ENCODE measurements around the gene FAM210B.
"Not testable (repeated sequence)": the region's sequence is repeated elsewhere in the genome, so short reads cannot be mapped to it uniquely, and the experiment has no call there.

FAM210B gene

DNA sequence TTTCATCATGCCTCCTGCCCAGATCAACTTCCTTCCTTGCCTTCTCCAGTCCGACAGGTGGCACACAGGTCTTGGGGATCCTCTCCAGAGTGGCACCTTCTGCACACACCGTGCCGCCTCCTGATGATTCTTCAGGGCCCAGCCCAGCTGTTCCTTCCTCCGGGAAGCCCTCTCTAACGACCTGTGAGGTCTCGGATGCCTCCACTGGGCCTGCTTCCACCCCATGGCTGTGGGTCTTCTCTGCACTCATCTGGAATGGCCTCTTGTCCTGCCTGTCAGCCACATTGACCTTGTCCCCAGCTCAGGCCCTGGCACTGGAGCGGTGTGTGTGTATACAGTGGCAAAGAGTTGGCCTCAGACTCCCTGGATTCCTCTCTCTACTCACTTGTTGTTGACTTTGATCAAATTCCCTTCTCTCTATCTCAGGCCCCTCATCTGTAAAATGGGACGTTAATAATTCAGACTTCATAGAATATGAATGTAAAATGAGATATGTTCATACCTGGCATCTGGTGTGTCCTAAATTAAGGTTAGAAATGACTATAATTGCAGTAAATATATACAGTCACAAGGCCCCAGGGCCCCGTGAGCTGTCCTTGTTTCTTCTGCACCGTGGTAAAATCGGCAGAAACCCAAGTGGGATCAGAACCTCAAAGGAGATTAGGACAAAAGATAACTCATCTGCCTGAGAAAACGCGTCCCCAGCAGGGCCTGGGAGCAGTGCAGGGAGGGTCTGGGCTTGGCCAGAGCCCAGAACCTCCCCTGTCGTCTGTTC lies 1.5 kb downstream of the FAM210B start:
- DNase-seq (ENCODE audit: low read depth in 3 of 3, low spot score in 1 of 3): no peak

DNA sequence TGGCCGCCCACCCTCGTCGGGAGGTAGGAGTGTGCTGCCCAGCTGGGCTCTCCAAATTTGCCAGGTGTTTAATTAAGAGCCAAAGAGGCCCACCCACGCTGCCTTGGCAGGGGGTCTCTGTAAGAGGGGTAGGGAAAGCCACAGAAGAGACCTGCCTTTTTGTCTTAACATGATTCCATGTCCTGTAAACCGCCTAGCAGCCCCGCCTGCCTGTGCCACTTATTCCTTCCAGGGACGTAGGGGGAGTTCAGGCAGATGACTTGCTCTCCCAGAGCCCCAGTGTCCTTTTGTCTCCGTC lies 2.1 kb downstream of the FAM210B start:
- no peak for DNase-seq (ENCODE audit: low read depth in 3 of 3, low spot score in 1 of 3)

DNA sequence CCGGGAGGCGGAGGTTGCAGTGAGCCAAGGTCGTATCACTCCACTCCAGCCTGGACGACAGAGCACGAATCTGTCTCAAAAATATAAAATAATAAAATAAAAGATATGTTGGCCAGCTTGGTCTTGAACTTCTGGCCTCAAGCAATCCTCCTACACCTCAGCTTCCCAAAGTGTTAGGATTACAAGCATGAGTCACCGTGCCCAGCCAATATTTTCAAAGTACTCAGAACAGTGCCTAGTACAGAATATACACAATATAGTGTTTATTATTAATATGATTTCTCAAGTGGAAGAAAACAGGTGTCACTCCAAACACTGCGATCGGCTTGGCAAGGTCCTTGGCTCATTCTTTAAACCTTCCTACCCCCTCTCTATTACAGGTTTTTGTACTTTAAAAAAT lies 3.1 kb downstream of the FAM210B start:
- no peak for DNase-seq (ENCODE audit: low read depth in 3 of 3, low spot score in 1 of 3)

DNA sequence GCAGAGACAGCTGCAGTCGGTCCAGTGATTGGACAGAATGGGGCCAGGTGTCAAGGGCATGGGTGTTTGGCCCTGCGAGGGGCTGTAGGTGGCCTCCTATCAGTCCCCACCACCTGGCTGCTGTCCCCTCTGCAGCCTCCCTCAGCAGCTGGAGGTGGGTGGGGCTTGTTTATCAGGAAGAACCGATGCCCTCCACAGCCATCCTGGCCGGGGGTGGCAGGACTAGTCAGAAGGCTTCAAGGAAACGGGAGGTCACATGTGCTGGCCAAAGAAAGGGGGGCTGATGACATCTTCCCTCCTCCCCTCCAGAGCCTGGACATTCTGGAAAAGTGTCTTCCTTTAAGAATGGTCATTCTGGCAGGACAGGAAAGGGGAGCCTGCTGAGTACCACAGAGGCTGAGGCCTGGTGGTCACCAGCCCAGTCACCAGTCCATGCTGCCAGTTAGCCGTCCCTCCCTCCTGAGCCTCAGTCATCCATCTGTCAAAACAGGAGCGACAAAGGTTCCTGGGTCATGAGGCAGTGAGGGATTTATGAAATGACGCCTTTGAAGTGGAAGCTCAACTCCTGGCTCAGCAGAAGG lies 4.1 kb downstream of the FAM210B start:
- DNase-seq (ENCODE audit: low read depth in 3 of 3, low spot score in 1 of 3): no peak

DNA sequence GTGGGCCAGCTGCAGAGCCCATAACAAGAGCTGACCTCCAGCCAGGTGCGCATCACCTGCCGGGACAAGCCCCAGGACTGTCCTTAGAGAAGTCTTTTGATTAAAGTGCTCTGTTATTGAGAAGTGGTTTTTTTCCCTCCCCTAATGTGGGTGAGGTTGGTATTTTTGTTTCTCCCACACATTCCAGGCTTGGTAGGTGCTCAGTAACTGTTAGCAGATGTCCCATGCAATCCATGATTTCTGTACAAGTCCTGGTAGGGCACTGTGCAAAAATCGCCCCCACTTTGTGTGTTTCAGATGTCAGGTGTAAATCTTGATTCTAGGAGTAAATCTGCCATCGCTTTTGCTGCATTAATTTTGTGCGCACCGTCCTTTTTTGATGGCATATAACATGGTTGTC lies 4.7 kb downstream of the FAM210B start:
- no peak for DNase-seq (ENCODE audit: low read depth in 3 of 3, low spot score in 1 of 3)

DNA sequence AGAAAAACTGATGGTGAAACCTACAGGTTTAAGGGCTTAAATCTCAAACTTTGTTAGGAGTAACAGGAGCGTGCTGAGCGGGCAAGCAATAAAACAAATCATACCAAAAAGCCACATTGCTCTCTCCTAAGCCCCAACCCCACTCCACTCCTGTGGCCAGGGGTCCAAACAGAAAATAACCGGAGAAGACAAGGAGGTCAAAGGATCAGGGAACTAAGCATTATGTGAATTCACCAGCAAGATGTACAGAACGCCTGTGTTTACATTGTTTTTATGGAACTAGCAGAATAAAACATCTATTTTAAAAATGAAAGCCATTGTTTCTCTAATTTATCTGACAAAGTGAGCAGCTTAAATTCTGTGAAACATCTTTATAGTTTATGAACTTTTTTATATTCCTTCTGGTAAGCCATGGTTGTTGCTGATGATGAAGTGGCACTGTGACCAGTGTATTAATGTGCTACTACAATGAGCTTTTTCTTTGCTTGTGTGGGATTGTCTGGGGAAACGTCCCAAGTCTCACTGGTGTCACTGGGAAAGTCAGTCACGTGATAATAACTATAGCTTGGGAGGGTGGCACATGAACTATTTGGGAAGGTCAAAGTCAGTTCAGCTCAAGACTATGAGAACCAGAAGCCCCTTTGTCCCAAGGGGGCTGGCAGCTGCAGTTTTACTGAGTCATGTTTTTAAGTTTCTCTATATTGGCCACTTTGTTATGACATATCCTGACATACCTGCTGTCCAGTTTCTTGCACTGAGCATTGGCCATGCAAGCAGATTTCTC lies 9.8 kb downstream of the FAM210B start:
- DNase-seq (ENCODE audit: low read depth in 3 of 3, low spot score in 1 of 3): no peak

DNA sequence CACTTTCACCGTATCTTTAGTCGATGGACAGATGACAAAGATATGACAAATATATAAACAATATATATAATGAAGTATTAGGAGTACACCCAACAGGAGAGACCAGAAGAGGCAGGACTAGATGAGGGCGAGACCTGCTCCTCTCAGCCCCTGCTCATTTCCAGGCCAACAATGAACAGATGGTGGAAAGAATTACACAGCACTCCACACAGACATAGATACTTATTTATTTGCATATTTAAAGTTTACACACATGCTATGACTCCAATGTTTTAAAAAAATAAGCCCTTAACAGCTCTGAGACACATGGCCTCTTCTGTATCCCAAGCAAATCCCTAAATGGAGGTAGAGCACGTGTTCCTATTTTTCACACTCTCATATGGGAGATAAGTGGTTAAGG lies 10.4 kb downstream of the FAM210B start:
- no peak for DNase-seq (ENCODE audit: low read depth in 3 of 3, low spot score in 1 of 3)

DNA sequence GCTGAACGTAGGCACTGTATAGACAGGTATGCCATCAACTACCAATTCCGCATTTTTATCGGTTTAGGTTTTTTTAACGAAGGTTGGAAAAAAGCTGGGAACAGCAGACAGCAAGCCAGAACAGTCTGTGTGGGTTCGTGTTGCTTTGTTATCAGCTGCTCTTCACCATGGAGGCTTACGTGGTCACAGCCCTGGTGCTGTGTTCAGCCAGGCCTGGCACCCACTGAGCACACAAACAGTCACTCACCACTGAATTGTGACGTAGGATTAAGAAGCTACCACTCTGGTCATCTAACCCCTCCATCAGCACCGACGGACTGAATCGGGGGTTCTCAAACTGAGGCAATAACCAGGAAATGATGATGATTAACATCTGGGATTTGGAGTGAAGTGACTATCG lies 13.2 kb downstream of the FAM210B start:
- no peak for DNase-seq (ENCODE audit: low read depth in 3 of 3, low spot score in 1 of 3)

DNA sequence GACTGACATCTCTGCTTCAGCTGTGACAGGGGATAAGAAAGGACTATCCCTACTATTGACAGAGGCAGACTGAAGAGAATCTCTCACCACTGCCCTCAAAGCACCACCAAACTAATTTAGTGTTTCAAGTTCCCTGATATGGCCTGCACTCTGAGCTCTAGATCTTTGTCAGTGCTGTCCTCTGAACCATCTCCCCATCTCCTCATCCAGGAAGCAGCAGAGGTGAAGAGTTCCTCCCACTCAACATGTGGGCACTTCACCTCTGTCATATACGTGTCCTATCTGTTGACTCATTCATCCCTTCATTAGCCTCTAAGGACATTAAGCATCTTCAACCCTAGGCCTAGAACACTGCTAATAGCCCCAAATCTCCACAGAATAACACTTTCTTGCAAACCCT lies 14.1 kb downstream of the FAM210B start:
- no peak for DNase-seq (ENCODE audit: low read depth in 3 of 3, low spot score in 1 of 3)

DNA sequence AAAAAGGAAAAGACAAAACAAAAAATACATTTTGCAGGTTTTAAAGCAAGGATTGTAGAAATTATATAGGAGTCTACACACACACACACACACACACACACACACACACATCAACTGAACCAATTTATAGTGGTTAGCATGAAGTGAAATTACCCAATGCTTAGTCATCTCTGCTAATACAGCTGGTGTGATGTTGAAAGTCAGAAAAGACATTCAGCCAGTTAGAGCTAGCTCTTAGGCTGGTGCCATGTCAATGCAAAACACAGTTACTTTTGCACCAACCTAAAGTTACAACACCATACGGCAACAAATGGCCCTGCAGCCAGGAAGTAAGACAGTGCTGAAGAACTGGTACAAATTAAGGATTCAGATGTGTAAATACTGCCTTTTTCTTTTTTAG lies 15.2 kb downstream of the FAM210B start:
- no peak for DNase-seq (ENCODE audit: low read depth in 3 of 3, low spot score in 1 of 3)

DNA sequence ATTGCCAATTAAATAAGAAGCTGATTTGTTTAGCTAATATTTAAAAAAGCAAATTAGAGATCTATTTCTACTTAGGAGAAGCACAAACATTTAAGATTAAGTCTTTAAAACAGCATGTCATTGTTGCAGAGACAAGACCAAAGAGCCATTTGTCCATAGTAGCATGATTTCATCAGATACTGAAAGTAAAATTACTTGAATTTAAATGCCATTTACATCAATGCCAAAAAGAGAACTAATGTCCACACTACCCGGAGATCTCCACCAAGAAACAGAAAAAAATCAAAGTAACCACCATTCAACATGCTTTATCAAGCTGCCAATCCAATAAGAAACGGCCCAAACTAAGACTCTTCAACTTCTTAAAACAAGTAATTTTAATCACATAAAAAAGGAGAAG lies 17.6 kb downstream of the FAM210B start:
- DNase-seq (ENCODE audit: low read depth in 3 of 3, low spot score in 1 of 3): no peak

DNA sequence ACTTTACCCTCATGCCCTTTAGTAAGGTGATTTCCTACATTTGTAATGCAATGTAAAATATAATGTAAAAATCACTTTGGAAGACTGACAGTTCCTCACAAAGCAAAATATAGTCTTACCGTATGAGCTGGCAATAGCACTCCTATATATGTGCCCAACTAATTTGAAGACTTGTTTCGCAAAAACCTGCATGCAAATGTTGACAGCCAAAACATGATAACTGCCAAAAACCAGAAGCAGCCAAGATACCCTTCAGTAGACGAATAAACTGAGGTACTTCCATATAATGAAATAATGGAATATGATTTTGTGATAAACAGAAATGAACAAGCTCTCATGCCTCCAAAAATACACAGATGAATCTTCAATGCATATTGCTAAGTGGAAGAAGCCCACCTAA lies 19.6 kb downstream of the FAM210B start:
- no peak for DNase-seq (ENCODE audit: low read depth in 3 of 3, low spot score in 1 of 3)

DNA sequence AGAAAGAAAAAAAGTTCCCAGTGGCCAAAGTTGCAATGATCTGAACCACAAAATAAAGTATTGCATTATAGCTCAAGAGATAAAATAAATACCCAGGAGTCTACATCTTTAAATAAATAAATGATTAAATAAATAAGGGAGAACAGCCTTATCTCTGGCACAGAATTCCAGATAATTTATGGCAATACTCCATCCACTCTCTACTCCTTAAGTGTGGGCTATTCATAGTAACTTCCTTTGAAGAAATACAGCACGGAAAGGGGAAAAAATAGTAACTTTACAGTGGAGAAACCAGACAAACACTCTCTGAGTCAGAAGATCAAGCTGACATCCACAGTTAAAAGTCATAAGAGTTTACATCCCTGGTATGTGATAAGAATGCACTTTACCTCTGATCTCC lies 21.6 kb downstream of the FAM210B start:
- DNase-seq (ENCODE audit: low read depth in 3 of 3, low spot score in 1 of 3): no peak

DNA sequence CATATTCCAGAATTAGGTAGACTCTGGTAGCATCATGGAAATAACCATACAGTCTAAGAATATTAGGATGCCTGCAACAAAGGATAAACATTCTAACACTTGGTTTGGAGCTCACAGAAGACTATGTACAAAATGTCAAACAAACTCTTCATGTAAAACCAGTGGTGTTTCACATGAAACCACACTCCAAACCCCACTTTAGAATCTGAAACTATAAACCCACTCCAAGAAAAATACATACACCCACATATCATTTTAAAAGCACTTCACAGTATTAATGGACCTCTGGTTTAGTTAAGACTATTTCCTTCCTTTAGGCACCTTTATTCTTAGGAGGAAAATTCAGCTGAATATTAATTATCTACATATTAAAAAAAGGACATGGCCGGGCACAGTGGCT lies 22.7 kb downstream of the FAM210B start:
- DNase-seq (ENCODE audit: low read depth in 3 of 3, low spot score in 1 of 3): no peak

DNA sequence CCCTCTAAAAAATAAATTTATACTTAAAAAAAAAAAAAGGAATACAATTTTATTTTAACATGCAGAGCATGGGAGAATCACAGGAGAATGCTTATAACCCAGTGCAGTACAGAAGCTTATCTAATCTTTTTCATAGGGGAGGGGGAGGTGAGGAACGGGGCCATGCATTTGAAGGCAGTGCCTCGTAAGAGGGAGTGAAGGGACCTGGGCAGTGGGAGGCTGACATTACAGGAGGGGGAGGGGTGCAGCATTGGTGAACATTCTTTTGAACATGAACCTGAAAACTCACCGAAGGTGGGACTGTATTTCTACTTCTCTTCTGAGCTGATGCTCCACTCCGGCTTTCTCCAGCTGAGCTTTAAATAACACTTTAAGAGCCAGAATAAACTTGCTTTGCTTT lies 23.9 kb downstream of the FAM210B start:
- DNase-seq (ENCODE audit: low read depth in 3 of 3, low spot score in 1 of 3): no peak

DNA sequence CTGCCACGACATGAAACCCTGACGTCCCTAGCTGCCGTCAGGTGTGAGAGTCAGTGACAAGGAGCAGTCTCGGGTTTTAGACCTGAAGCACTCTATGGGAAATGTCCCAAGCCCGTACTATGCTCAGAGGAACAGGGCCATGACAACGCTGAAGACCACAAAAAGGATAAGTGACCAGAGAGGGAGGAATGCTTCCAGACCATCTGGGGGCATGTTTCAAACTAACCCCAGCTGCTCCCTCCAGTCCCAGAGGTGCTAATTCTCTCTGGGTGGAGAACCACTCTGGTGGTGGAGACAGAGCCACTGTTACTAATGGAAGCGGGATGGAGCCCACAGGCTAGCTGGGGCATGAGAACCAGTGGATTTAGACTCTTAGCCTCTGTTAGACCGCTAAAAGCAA lies 24.6 kb downstream of the FAM210B start:
- no peak for DNase-seq (ENCODE audit: low read depth in 3 of 3, low spot score in 1 of 3)

DNA sequence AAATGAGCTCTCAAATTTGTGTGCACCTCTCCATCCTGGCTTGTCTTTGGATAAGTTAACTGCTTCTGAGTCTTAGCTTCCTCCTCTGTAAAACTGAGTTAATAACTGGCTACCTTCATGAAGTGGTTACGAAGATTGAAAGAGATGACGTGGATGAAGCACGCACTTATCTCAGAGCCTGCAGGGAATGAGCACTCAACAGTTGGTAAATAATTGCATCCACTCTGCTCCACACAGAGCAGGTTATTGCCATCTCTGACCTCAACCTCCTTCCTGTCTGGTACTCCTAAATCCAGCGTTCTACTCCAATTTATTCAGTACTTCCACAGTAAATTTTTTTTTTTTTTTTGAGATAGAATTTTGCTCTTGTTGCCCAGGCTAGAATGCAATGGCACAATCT lies 26.4 kb downstream of the FAM210B start:
- no peak for DNase-seq (ENCODE audit: low read depth in 3 of 3, low spot score in 1 of 3)

DNA sequence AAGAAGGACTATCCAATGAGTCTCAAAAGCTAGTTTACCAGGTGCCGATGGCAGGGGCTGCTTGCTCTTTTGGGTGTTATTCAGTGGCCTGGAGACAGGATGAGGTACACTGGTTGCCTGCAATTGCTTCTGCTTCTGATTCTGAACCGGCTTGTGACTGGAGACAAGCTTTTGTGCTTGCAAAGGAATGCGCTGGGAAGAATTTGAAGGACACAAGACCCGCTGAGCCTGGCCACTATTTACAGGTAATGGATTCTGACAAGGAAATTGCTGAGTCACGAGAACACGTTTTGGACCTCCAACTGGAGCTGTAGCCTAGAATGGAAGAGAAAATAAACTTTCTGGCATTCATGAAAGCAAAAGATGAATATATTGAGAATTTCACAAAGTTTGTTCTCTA lies 27.4 kb downstream of the FAM210B start:
- no peak for DNase-seq (ENCODE audit: low read depth in 3 of 3, low spot score in 1 of 3)

DNA sequence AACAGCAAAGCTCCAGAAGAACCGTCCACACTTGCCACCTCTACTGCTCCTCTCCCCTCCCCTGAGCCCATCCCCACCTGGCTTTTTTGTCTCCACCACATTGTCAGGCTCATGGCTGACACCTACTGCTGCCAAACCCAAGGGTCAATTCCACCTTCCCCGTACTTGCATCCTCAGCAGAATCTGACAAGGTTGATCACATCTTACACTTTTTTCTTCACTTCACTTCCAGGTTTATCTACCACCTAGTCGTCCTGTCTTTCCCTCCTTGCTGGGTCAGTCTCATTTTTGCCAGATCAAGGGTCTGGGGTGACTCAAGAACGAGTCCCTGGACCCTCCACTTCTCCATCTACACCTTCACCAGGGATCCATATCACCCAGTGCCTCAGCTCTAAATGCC lies 30.1 kb downstream of the FAM210B start:
- no peak for DNase-seq (ENCODE audit: low read depth in 3 of 3, low spot score in 1 of 3)

DNA sequence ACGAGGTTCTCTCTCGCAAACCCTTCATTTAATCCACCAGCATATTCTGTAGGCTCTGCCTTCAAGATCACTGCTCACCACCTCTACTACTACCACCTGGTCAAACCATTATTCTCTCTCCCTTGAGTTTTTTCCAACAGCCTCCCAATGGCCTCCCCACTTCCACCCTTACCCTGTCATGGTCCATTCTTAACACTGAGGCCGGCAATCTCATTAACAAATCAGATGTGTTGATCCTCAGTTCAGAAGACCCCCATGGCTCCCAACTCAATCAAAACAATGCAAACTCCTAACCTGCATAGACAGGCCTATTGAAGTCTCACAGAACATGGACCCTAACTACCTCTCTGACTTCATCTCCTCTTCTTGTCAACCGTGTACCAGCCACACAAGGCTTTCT lies 31.0 kb downstream of the FAM210B start:
- no peak for DNase-seq (ENCODE audit: low read depth in 3 of 3, low spot score in 1 of 3)

DNA sequence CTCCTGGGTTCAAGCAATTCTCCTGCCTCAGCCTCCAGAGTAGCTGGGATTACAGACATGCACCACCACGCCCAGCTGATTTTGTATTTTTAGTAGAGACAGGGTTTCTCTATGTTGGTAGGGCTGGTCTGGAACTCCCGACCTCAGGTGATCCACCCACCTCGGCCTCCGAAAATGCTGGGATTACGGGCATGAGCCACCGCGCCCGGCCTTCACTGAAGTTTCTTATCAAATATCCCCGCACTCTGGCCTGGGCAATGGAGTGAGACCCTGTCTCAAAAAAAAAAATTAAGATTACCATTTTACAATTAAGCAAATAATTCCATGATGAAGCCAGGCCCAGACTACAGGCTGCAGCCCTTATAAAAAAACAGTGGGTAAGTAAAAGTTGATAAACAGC lies 31.6 kb downstream of the FAM210B start:
- not testable (repeated sequence) for DNase-seq (ENCODE audit: low read depth in 3 of 3, low spot score in 1 of 3)

DNA sequence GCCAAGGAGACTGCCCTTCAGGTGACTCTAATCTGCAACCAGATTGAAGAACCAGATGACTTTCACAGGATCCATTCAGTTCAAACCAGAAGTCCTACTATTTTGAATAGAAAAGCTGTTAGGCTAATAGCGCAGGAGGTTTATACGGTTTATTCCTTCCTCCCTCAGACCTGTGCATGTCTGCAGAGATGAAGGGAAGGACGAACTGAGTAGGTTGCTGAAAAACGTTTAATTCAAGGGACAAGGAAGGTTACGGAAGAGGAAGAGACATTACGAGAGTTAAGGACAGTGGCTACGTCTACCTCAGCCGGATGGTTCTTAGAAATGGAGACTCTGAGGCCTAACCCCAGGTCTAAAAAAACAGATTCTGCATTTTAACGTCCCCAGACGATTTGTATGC lies 32.3 kb downstream of the FAM210B start:
- DNase-seq (ENCODE audit: low read depth in 3 of 3, low spot score in 1 of 3): no peak

All from stimulated activated CD4-positive, alpha-beta T cell treated with anti-CD3 and anti-CD28 coated beads, TNF-alpha, amount 100 ng/mL, for 1 hour (primary cell).